HK-2 (cell line): ENCODE measurements around the gene CCDC6.
"Not testable (repeated sequence)": the region's sequence is repeated elsewhere in the genome, so short reads cannot be mapped to it uniquely, and the experiment has no call there.

Source experiments
- DNase-seq: peaks from one replicate; pipeline ENCODE4 v3.0.0-alpha.2; 2018; ENCODE audit not compliant: unreplicated experiment

CCDC6 gene

DNA sequence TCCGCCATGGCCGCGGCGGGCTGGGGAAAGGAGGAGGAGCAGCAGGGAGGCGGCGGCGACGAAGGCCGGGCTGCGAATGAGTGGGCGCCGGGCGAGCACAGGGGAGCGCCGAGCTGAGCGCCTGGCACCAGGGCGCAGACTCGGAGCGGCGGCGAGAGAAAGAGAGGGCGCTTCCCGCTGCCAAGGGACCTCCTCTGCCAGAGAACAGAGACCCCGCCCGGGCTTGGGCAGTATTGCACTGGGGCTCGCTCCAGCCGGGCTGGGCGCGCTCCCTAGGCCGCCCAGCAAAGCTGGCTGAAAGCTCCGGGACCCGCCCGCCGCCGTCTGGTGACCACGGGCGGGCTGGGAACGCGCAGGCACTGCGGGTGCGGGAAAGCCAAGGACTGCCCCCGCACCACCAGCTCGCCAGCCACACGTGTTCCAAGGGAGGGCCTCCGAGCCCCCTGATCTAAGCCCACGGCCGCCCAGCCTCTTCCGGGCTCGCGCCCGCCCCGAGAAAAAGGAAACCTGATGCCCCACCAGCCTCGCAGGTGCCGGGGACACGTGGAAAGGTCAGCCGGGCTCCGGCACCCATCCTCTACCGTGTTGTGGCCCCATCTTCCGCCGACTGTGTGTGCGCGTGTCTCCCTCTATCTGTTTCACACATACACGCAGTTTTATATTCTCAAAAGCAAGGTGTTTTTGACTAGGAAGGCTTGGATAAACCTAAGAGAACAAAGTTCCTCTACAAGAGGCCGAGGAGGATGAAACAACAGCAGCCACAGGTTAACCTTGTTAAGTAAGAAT is at the start of gene CCDC6:
TSS of gene CCDC6 (minus strand) at position 140 of the 786 bp plus-strand sequence. CDS start at position 8, 132 bp downstream.
- DNase-seq = peak; percentile 95

DNA sequence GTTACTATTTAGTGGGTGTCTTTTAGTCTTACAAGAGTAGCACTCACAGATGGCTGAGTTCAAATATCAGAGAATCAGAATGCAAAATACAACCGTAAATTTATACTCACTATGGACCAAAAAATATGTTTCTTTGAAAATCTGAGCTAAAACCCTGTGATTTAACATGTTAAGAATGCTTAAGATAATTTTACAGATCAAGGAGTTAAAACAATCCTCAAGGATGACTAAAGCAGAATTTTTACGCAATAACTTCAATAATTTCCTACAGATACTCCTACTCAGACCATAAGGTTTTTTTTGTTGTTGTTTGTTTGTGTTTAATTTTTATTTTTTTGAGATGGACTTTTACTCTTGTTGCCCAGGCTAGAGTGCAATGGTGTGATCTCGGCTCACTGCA is 47.9 kb upstream of the CCDC6 start:
- DNase-seq = no peak

DNA sequence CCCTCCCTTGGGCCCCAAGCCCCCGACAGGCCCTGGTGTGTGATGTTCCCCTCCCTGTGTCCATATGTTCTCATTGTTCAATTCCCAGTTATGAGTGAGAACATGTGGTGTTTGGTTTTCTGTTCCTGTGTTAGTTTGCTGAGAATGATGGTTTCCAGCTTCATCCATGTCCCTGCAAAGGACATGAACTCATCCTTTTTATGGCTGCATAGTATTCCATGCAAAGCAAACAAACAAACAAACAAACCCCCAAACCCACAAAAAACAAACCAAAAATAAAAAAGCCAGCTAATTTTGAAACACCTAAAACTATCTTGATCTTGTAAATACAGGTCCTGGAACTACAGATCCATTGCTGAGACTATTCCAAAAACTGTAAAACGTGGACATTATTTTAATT is 47.4 kb upstream of the CCDC6 start:
- not testable (repeated sequence) for DNase-seq

DNA sequence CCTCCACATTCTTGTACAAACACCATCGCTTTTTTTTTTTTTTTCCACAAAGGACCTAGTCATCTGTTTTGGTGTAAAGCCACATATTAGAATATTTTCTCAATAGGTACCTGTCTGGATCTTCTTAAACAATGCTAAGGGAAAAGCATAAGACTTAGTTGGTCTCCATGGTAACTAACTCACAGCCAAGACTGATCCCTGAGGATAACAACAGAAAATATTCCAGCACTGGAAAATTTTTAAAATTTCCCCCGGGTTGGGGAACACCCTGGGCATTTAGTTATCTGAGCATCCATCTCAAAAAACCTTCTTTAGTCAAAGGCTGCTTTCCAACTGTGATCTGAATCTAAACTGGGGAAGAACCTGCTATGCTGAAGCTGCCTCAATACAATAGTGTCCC is 43.7 kb upstream of the CCDC6 start:
- DNase-seq = no peak

DNA sequence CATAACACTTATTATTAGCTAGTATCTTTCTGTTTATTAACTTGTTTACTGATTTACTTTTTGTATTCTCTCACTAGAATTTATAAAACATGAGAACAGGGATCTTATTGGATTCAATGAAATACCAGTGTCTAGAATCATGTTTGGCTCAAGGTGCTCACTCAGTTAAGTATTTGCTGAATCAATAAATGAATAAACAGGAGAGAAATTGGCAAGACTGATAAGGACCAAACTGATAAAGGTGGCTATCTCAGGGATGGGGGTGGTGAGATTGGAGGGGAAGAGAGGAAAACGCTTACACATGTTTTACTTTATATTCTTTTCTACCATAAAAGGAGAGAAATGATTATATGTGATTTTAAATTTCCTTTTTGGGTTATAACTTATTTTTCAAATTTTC is 43.3 kb upstream of the CCDC6 start:
- no peak for DNase-seq

DNA sequence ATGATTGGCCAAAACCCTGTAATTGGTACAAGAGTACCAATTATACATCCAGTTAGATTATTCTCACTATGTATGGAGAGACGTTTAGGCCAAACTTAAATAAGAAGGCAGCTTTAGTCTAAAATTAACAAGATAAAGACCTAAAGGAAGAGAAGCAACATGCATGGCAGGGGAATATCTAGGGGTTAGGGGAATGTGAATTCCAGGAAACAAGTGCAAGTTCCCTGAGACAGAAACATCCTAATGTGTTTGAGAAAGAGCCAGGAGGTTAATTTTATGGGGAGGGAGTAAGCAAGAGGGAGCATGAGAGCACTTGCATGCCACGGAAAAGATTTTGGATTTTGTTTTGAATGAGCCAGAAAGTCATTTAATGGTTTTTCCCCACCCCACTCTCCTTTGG is 39.6 kb upstream of the CCDC6 start:
- DNase-seq = no peak

DNA sequence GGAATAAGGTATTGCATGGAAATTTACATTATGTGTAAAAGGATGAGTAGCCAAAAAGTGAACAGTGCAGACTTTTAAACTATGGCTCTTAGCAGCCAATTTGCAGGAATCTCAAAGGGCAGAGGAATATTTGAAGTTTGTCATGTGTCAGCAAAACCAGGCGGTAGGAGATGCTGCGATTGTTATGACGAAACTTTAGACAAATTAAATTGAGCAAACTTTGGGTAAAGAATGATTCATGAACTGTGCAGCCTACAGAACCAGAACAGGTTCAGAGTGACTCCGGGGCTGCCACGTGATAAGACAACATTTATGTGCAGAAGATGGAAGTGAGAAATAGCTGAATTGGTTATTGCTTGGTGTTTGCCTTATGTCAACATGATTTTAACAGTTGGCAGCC is 39.2 kb upstream of the CCDC6 start:
- DNase-seq = no peak

DNA sequence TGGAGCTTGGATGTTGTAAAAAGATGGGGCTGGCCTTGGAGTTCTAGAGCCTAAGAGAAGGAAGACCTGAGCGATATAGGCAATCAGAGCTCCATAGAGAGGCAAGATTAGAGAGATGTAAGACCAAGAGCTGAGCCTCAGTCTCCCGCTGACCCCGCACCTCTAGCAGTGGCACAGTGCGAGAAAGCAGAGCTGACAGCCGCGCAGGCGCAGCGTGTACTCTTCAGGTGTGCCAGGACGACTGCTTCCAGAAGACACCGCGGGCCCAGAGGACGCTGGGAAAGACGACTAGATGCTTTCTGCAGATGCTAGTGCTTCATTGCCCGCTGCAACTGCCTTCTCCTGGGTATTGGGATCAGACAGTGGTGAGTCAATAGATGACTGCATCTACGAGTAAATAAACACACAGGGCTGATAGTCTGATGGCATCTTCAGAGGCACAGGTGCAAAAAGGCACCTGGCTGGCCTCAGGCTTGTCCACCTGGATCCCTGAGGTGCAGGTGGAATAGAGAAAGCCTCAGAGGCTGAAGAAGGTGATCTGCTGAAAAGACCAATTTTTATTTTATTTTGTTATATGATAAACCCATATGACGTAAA is 38.1 kb upstream of the CCDC6 start:
- DNase-seq = no peak

DNA sequence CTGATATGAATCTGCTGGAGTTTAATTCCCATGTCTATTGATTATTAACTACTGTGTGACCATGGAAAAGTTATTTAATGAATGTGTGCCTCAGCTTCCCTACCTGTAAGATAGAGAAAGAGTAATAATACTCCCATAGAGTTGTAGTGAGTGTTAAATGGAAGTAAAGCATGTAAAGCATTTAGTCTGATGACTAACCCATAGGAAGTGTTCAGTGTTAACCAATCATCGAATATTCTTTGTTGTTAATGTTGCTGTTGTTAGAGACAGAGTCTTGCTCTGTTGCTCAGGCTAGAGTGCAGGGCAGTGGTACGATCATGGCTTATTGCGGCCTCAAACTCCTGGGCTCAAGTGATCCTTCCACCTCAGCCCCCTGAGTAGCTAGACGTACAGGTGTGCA is 36.2 kb upstream of the CCDC6 start:
- DNase-seq = no peak

DNA sequence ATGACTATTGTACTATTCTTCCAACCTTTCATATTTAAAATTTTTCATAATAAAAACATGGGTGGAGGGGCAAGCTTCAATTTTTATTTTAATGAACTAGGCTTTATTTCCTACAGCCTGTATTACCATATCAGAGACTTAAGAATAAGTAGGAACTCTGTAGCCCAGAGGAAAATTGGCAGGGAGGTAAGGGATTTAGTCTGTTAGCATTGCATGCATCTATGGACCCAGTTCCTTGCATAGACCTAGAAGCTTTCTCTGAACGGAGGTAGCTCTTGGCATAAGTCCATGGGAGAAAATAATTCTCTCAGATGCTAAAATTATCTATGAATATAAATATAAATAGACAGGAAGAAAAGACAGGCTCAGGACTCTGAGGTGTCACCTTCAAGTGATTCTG is 31.4 kb upstream of the CCDC6 start:
- no peak for DNase-seq

DNA sequence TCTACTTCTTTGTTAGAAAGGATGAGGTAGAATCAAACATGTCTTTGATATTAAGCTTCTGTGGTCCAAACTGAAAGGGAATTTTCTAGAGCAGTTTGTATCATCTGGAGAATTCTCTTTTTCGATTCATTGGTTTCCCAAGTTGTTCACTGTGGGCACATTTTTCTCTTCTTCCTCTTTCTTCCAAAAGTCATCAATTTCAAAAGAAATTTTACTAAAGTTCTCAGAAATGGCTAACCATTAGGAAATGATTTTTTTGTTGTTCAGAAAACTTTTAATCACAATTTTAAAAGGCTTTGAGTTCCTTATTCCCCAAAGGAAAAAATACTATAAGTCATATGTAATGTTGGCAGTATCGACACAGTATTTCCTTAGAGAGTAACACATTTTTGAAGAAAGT is 28.3 kb upstream of the CCDC6 start:
- DNase-seq = no peak

DNA sequence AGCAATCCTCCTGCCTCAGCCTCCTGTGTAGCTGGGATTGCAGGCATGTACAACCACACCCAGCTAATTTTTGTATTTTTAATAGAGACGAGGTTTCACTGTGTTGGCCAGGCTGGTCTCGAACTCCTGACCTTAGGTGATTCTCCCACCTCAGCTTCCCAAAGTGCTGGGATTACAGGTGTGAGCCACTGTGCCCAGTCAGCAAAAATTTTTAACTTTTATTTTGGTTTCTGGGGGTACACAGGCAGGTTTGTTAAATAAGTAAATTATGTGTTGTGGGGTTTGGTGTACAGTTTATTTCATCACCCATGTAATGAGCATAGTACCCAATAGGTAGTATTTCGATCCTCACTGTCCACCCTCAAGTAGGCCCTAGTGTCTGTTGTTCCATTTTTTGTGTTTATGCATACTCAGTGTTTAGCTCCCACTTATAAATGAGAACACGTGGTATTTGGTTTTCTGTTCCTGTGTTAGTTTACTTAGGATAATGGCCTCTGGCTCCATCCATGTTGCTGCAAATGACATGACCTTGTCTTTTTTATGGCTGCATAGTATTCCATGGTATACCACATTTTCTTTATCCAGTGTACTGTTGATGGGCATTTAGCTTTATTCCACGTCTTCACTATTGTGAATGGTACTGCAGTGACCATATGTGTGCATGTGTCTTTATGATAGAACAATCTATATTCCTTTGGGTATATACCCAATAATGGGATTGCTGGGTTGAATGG is 24.6 kb upstream of the CCDC6 start:
- DNase-seq = not testable (repeated sequence)

DNA sequence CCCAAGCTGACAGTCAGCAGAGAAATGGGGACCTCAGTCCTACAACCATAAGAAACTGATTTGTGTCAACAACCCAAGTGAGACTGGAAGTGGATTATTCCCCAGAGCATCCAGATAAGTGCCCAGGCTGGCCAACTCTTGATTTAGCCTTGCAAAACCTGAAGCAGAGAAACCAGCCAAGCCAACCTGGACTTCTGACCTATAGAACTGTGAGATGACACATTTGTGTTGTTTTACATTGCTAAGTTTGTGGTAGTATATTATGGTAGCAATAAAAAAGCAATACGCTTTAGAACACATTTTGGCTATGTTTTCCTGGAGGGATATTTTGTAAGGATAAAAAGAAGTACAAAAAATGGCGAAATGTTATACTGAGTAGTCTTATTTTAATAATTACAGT is 19.7 kb upstream of the CCDC6 start:
- DNase-seq = no peak

DNA sequence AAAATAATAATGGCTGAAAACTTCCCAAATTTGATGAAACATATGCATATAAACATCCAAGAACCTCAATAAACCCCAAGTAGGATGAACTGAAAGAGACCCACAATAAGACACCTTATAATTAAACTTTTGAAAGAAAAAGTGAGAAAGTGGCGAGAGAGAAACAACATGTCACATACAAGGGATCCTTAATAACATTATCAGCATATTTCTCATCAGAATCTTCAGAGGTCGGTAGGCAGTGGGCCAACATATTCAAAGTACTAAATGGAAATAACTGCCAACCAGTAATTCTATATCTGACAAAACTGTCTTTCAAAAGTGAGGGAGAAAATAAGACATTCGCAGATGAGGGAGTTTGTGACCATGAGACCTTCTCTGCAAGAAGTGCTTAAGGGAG is 16.6 kb upstream of the CCDC6 start:
- DNase-seq = no peak

DNA sequence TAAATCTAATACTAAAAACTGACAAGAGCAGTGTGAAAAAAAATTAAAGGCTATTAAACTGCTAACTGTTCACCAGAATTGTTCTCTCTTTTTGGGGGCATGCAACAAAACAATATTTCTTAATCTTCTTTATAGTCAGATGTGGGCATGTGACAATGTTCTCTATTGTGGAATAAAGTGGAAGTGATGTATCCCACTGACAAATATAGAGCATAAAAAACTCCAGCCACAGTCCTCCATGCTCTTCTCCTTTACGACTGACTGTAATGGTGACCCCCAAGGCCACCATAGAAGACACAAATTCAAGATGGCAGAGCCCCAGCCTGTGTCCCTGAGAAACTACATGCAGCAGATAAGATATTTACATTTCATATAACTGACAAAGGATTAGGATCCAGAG is 11.6 kb upstream of the CCDC6 start:
- DNase-seq = no peak

DNA sequence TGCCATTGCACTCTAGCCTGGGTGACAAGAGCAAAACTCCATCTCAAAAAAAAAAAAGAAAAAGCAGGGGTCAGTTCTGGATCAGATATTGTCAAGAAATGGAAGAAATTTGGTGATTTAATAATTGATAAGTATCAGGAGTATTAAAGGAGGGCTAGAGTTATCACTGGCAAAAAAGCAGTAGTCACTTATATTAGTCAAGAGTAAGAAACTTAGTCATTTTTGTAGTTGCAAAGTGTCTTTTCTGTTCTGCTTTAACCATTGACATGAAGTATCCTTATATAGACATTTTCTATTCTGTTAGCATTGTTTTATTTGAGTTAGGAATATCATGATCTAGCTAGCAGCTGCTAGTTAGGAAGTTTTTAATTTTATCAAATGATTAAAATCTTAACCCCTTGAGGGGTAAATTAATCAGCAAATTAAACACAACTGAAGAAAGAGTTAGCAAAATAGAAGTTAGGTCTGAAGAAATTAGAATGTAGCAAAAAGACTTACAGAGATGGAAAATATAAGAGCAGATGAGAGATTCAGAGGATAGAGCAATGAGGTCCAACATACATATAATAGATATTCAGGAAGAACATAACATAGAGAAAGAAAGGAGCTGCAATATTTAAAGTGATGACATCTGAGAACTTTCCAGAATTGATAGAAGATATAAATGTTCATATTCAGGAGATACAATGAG is 7.3 kb upstream of the CCDC6 start:
- DNase-seq = no peak

DNA sequence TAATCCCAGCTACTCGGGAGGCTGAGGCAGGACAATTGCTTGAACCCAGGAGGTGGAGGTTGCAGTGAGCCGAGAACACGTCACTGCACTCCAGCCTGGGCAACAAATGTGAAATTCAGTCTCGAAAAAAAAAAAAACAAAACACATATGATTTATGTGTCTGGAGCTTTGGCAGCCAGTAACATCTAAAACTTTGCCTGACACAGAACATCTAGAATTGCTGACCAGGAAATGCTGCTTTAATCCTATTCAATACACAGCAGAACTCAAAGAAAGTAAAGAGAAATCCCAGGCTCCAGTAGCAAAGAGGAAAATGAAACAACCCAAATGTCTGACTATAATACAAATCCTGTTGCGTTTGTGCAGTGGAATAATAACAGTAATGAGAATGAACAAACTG is 4.5 kb upstream of the CCDC6 start:
- DNase-seq = no peak

DNA sequence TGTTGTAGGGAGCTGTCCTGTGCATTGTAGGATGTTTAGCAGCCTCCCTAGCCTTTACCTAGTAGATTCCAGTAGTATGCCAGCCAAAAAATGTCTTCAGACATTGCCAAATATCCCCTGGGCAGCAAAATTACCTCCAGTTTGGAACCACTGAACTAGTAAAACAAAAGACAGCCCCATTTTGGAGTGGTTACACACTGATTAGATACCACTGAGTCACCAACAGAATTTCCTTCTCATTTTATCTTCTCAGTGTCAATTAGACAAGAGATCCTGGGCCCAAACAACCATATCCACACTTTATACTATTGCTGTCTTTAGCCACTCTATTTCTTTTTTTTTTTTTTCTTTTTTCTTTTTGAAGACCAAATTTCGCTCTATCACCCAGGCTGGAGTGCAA is 3.5 kb upstream of the CCDC6 start:
- no peak for DNase-seq

DNA sequence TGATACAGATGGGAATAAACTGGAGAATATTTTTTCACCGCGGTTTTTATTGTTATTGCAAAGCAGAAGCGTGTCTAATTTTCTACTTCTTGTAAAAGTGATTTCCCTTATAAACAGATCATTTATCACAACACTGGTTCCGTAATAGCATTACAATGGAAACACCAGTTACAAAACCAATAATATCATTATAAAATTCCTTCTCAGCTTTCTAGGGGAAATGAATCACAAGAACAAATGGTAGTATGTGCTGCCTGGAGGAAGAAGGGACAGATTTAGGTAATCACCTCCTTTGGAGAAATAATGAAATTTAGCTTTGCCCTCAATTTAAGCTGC is 2.4 kb upstream of the CCDC6 start:
- DNase-seq = no peak

DNA sequence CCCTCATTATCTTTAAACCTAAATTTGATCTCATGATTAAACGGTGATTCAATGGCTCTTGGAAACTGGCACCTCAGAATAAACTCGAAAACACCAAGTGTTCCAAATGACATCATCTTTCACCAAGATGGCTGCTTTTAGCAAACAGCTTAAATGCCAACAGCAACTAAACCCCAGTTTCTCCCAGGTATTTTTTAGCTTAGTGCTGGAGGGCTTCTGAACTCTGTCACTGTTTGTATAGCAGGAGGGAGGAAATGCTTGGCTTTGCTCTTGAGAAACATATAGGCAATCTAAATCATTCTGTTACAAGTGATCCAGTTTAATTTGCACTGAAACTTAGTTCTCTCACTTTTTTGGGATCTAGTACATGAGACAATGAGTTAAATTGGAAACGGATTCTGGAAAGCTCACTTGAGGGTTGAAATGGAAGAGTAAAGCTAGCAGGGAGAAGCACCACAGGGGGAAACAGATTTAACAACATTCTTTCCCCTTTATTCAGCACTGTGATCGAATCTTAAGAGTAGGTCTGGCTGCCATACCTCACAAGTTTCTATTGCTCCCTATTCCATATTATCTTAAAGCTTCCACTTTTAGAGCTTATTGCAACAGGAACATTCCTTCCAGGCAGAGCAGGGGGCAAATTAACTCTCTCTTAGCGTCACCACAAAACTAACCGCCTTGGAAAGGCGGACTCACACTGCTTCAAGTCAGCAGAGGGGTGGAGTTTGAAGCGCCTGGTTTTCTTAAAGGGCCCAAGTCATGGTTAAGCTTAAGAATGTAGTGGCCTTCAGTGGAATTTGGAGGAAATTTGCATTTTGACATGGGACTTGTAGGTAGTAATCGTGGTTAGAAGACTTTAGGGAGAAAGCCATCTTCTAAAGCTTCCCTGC is 1.8 kb upstream of the CCDC6 start:
- DNase-seq = peak; percentile 49

DNA sequence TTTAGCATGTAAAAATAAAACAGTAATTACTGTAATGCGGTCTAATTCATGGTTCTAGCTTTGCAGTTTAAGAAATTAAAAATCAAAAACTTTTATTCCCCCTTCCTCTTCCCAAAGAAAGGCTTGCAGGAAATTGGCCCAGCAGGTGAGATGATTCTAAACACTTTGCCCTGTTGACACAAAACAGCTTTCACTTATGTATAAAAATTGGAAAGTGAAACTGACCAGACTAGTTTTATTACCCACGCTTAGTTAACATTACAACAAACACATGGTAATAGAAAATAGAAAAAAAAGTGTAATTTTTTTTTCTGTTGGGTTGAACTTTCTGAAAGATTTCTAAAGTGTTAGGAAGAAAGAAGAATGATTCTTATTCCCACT is 1.2 kb upstream of the CCDC6 start:
- no peak for DNase-seq
